ENCODE results near the gene FAM114A2.

FAM114A2 gene

GRCh38 chr5:153979028-153979783, 59.5 kb downstream of the FAM114A2 start:
- DNase-seq: peak; percentile 52

- DNase-seq: no peak
These were observed 63.9 kb downstream of the FAM114A2 start for GRCh38 chr5:153974813-153975163.

GRCh38 chr5:153974131-153974812, 64.4 kb downstream of the FAM114A2 start:
- peak; percentile 85 for DNase-seq

GRCh38 chr5:153972240-153972639, 66.5 kb downstream of the FAM114A2 start:
- no peak for DNase-seq

- no peak for DNase-seq
These were observed 68.2 kb downstream of the FAM114A2 start for GRCh38 chr5:153970496-153970895.

- DNase-seq: peak; percentile 90
These were observed 69.2 kb downstream of the FAM114A2 start for GRCh38 chr5:153969563-153969895.

GRCh38 chr5:153968761-153969562, 69.7 kb downstream of the FAM114A2 start:
- no peak for DNase-seq

GRCh38 chr5:153964880-153965645, 73.6 kb downstream of the FAM114A2 start:
- DNase-seq: peak; percentile 83

- DNase-seq: no peak
These were observed 74.4 kb downstream of the FAM114A2 start for GRCh38 chr5:153964191-153964879.

- DNase-seq: peak; percentile 83
These were observed 78.2 kb downstream of the FAM114A2 start for GRCh38 chr5:153960269-153961215.

- DNase-seq: no peak
These were observed 79.4 kb downstream of the FAM114A2 start for GRCh38 chr5:153959134-153959957.

- DNase-seq: no peak
These were observed 81.5 kb downstream of the FAM114A2 start for GRCh38 chr5:153957205-153957604.

- DNase-seq: no peak
These were observed 85.3 kb downstream of the FAM114A2 start for GRCh38 chr5:153953411-153953810.

- no peak for DNase-seq
These were observed 85.8 kb downstream of the FAM114A2 start for GRCh38 chr5:153952893-153953292.

GRCh38 chr5:153952057-153952456, 86.7 kb downstream of the FAM114A2 start:
- DNase-seq: no peak

GRCh38 chr5:153941265-153941664, 97.4 kb downstream of the FAM114A2 start:
- DNase-seq: no peak
